Pulmonary artery endothelial cell (primary cell): Measurements from ENCODE around the gene STK17B. TPM values are rescaled to one million over a fixed set of nuclear protein-coding genes. Genes with fewer than 3 reads are reported as not detected.

ENCODE experiments used
- DNase-seq: peaks from one replicate; pipeline ENCODE4 v3.0.0-alpha.2; 2011; ENCODE audit warnings: low read depth, low spot score
- total RNA-seq: library from RNA; depleted of rRNA; stranded (reverse); fragments of >200 nt; gene quantifications from 2 replicates; pipeline ENCODE4 v1.2.3, GENCODE V29; 2014

The STK17B gene
- total RNA-seq, 1 donor from 2014 or later: 10.6 TPM

GRCh38 chr2:196184921-196185320 lies 13.5 kb upstream of the STK17B start:
- no peak for DNase-seq

- no peak for DNase-seq
Observed at GRCh38 chr2:196183528-196184231, 12.3 kb upstream of the STK17B start.

- DNase-seq: no peak
Observed at GRCh38 chr2:196183172-196183473, 11.7 kb upstream of the STK17B start.

- no peak for DNase-seq
Observed at GRCh38 chr2:196182439-196183171, 11.2 kb upstream of the STK17B start.

- DNase-seq: no peak
Observed at GRCh38 chr2:196181484-196181883, 10.1 kb upstream of the STK17B start.

GRCh38 chr2:196177124-196177523 lies 5.7 kb upstream of the STK17B start:
- DNase-seq: no peak

- no peak for DNase-seq
Observed at GRCh38 chr2:196176142-196176738, 4.9 kb upstream of the STK17B start.

- no peak for DNase-seq
Observed at GRCh38 chr2:196174404-196174803, 3.0 kb upstream of the STK17B start.

- DNase-seq: no peak
Observed at GRCh38 chr2:196173505-196173904, 2.1 kb upstream of the STK17B start.

- no peak for DNase-seq
Observed at GRCh38 chr2:196172951-196173350, 1.6 kb upstream of the STK17B start.

- no peak for DNase-seq
Observed at GRCh38 chr2:196171946-196172345, 568 bp upstream of the STK17B start.

GRCh38 chr2:196170606-196171247 lies 651 bp downstream of the STK17B start:
- no peak for DNase-seq

- DNase-seq: no peak
Observed at GRCh38 chr2:196170213-196170605, 1.2 kb downstream of the STK17B start.

GRCh38 chr2:196169516-196169915 lies 1.9 kb downstream of the STK17B start:
- no peak for DNase-seq

GRCh38 chr2:196168181-196168580 lies 3.2 kb downstream of the STK17B start:
- no peak for DNase-seq

- DNase-seq: no peak
Observed at GRCh38 chr2:196167666-196168065, 3.7 kb downstream of the STK17B start.

- DNase-seq: no peak
Observed at GRCh38 chr2:196166876-196167275, 4.5 kb downstream of the STK17B start.

GRCh38 chr2:196165016-196165415 lies 6.4 kb downstream of the STK17B start:
- no peak for DNase-seq

GRCh38 chr2:196163285-196163684 lies 8.1 kb downstream of the STK17B start:
- no peak for DNase-seq

- no peak for DNase-seq
Observed at GRCh38 chr2:196162586-196163175, 8.7 kb downstream of the STK17B start.

GRCh38 chr2:196160946-196161345 lies 10.4 kb downstream of the STK17B start:
- DNase-seq: no peak

- DNase-seq: no peak
Observed at GRCh38 chr2:196160101-196160500, 11.3 kb downstream of the STK17B start.
